ENCODE measurements around the gene EIF4G2. TPM values are rescaled to one million over a fixed set of nuclear protein-coding genes. Genes with fewer than 3 reads are reported as not detected.

The EIF4G2 gene
- total and polyA plus RNA-seq, 8 donors, result 182 to 576 (median 357) TPM

DNA sequence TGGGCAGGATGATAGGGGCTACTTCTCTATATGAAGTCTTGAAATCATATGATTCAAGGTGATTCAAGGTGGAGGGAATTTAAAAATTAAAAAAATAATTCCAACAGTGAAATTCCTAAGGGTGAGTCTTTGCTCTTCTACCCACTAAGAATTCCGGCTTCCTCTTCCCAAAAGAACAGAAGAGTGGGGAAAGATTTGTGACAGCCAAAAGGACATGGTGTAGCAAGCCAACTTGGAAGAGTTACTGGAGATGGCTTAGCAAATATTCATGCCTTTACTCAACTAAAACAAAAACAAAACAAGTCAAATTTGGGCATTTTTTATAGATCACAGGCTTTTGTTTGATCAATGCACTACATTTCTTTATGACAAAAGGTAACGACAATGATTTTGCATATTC, 36.9 kb upstream of the EIF4G2 start:
- no peak overlapping the region for H3K27ac ChIP-seq
- intact Hi-C loops (cut with DNase I; ENCODE audit: low total_unique reads), result no loop called here
- no peaks in the 10 kb centered on the region for H3K36me3 ChIP-seq
- H3K9me3 ChIP-seq, result no peaks in the 10 kb centered on the region
- 85 to 93% (median 89%) methylated on average over 2 of the region's 2 CpGs for WGBS, 5 donors
- H3K4me1 ChIP-seq, result peaks cover 0 to 14% (median 9%) of the 10 kb centered on the region in 4 donors
- H3K27me3 ChIP-seq, result no peaks in the 10 kb centered on the region
- TF ChIP-seq, protein P1, sequence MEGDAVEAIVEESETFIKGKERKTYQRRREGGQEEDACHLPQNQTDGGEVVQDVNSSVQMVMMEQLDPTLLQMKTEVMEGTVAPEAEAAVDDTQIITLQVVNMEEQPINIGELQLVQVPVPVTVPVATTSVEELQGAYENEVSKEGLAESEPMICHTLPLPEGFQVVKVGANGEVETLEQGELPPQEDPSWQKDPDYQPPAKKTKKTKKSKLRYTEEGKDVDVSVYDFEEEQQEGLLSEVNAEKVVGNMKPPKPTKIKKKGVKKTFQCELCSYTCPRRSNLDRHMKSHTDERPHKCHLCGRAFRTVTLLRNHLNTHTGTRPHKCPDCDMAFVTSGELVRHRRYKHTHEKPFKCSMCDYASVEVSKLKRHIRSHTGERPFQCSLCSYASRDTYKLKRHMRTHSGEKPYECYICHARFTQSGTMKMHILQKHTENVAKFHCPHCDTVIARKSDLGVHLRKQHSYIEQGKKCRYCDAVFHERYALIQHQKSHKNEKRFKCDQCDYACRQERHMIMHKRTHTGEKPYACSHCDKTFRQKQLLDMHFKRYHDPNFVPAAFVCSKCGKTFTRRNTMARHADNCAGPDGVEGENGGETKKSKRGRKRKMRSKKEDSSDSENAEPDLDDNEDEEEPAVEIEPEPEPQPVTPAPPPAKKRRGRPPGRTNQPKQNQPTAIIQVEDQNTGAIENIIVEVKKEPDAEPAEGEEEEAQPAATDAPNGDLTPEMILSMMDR (IDR thresholded peaks at IDR 0.05), result no peak
- TF ChIP-seq EP300 (IDR thresholded peaks at IDR 0.05) (no peak), POLR2AphosphoS5 (IDR thresholded peaks at IDR 0.05) (no peak), POLR2A (IDR thresholded peaks at IDR 0.05) (no peak)
- no peak overlapping the region for H3K4me3 ChIP-seq
- DNase-seq, result no peak

DNA sequence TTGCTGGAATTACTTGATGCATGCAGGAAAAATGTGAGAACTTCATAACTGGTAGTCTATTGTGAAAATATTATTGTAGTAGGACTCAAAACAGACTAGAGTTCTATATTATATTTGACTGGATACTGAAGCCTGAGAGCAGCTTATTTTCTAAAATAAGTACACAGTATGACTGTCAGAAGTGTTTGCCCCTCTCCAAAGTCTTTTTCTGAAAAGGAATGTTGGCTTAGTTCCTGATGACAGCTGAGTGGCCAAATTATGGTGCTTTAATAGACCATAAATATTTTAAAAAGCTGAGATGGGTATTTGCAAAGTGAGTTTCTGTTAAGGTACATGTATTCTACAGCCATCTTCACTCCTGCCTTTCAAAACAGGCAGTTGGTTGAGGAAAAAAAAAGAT, 36.1 kb upstream of the EIF4G2 start:
- no peak for DNase-seq
- Histone ChIP-seq H3K36me3 (no peaks in the 10 kb centered on the region), H3K27ac (no peak overlapping the region), H3K4me3 (no peak overlapping the region), H3K4me1 (peaks cover 0 to 14% (median 9%) of the 10 kb centered on the region in 4 donors), H3K9me3 (no peaks in the 10 kb centered on the region), H3K27me3 (no peaks in the 10 kb centered on the region)
- TF ChIP-seq EP300 (IDR thresholded peaks at IDR 0.05), result no peak
- TF ChIP-seq POLR2A (IDR thresholded peaks at IDR 0.05), result no peak
- TF ChIP-seq, protein P1 (IDR thresholded peaks at IDR 0.05), result no peak
- no peak for TF ChIP-seq POLR2AphosphoS5 (IDR thresholded peaks at IDR 0.05)
- intact Hi-C loops (cut with DNase I; ENCODE audit: low total_unique reads), result no loop called here

DNA sequence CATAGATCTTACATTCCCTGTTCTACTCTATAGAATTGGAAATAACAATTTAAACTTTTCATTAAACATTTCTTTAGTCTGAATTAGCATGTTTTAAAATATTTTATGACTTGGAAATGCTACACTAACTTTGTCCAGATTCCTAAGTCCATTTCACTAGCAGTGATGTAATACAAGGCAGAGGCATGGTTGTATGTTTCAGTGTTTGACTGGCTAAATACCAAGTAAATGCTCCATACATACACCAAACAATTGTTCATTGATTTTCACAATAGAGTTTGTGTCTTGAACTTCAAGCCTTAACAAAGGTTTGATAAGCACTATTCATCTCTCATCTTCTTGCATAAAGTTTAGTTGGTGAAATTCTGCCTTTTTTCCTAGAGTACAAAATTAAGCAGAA, 35.6 kb upstream of the EIF4G2 start:
- H3K36me3 ChIP-seq, result no peaks in the 10 kb centered on the region
- H3K27me3 ChIP-seq, result no peaks in the 10 kb centered on the region
- H3K4me1 ChIP-seq, result peaks cover 0 to 14% (median 9%) of the 10 kb centered on the region in 4 donors
- TF ChIP-seq, protein P1 (IDR thresholded peaks at IDR 0.05), result no peak
- TF ChIP-seq POLR2AphosphoS5 (IDR thresholded peaks at IDR 0.05) (no peak), POLR2A (IDR thresholded peaks at IDR 0.05) (no peak), EP300 (IDR thresholded peaks at IDR 0.05) (no peak)
- intact Hi-C loops (cut with DNase I; ENCODE audit: low total_unique reads), result no loop called here
- no peak overlapping the region for H3K27ac ChIP-seq
- no peak overlapping the region for H3K4me3 ChIP-seq
- no peak for DNase-seq
- no peaks in the 10 kb centered on the region for H3K9me3 ChIP-seq

DNA sequence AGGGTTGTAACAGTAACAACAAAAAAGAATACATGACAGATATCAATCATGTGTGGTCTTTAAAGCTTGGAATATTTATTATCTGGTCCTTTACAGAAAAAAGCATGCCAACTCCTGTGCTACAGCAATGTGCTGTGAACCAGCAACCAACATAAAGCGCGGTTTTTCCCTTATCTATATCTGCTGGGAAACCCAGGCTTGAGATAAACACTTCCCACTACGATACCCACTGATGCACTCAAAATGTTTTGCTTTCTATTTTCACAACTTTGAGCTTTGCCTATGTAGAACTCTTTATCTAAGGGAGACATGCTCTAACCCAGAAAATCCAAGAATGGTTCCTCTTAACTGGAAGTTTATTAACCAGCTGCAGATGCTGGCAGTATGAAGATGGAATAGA, 30.2 kb upstream of the EIF4G2 start:
- WGBS, 5 donors, result 25 to 47% (median 34%) methylated on average over 3 of the region's 3 CpGs
- Histone ChIP-seq H3K27ac (no peak overlapping the region), H3K4me3 (no peak overlapping the region), H3K9me3 (no peaks in the 10 kb centered on the region), H3K27me3 (no peaks in the 10 kb centered on the region), H3K4me1 (peaks cover 0 to 14% (median 6%) of the 10 kb centered on the region in 4 donors), H3K36me3 (no peaks in the 10 kb centered on the region)
- no peak for DNase-seq
- intact Hi-C loops (cut with DNase I; ENCODE audit: low total_unique reads), result no loop called here
- no peak for TF ChIP-seq POLR2AphosphoS5 (IDR thresholded peaks at IDR 0.05)
- TF ChIP-seq EP300 (IDR thresholded peaks at IDR 0.05), result no peak
- TF ChIP-seq, protein P1 (IDR thresholded peaks at IDR 0.05), result no peak
- no peak for TF ChIP-seq POLR2A (IDR thresholded peaks at IDR 0.05)

Measured in stomach (tissue), 9 donors.